Astrocyte (in vitro differentiated cells and primary cell): ENCODE measurements around the gene PLD5.

Experiments
- CTCF ChIP-seq: IDR thresholded peaks from 2 replicates; pipeline ENCODE4 v1.5.1; 2011; ENCODE audit warnings: low read depth, mild to moderate bottlenecking, inconsistent platforms, low read length, moderate library complexity; ENCODE audit not compliant: insufficient read depth
- EZH2 ChIP-seq: IDR thresholded peaks from 2 replicates; pipeline ENCODE4 v1.6.1; 2012; ENCODE audit warnings: mild to moderate bottlenecking, low read length, inconsistent platforms; ENCODE audit not compliant: insufficient read depth

GRCh38 chr1:242086093-242086492 is 438.4 kb downstream of the PLD5 start:
- TF ChIP-seq CTCF (no peak), EZH2 (no peak)
